Neutrophil (primary cell): ENCODE measurements around the gene PRCC.

Source experiments
- H3K27ac ChIP-seq: fragments of 200-600 bp; sonication (generic); 2 replicates; pipeline ENCODE4 v1.5.1; 2016; ENCODE audit warnings: mild to moderate bottlenecking, moderate library complexity
- H3K27me3 ChIP-seq: fragments of 200-600 bp; sonication (generic); 2 replicates; pipeline ENCODE4 v1.6.0; 2016; ENCODE audit warnings: mild to moderate bottlenecking
- H3K36me3 ChIP-seq: fragments of 200-600 bp; sonication (generic); 2 replicates; pipeline ENCODE4 v1.5.1; 2017
- H3K4me1 ChIP-seq, 2 experiments: fragments of 200-600 bp in 1 of 2; sonication (generic) in 1 of 2; 1 replicate in 1 of 2; 2 replicates in 1 of 2; pipeline versions ENCODE4 v1.5.1 to v1.6.1; 2013 to 2016; ENCODE audit warnings: low read depth in 1 of 2, low read length in 1 of 2, mild to moderate bottlenecking in 1 of 2, moderate library complexity in 1 of 2; ENCODE audit not compliant: control insufficient read depth in 1 of 2, insufficient read depth in 1 of 2
- H3K4me3 ChIP-seq, 2 experiments: fragments of 200-600 bp in 1 of 2; sonication (generic) in 1 of 2; 1 replicate in 1 of 2; 2 replicates in 1 of 2; pipeline ENCODE4 v1.5.1; 2013 to 2016; ENCODE audit warnings: low read depth in 1 of 2, low read length in 1 of 2, mild to moderate bottlenecking in 1 of 2, moderate library complexity in 1 of 2
- H3K9me3 ChIP-seq: fragments of 200-600 bp; sonication (generic); 2 replicates; pipeline ENCODE4 v1.5.1; 2016
- CTCF ChIP-seq: fragments of 200-600 bp; sonication (generic); IDR thresholded peaks from 2 replicates; pipeline ENCODE4 v1.5.1; 2016; ENCODE audit warnings: antibody characterized with exemption

PRCC gene

GRCh38 chr1:156742801-156743200 lies 24.5 kb upstream of the PRCC start:
- Histone ChIP-seq H3K36me3 (peaks cover 23% of the 10 kb centered on the region), H3K4me3 (no peak overlapping the region), H3K4me1 (peaks cover 52 to 57% of the 10 kb centered on the region in 2 experiments), H3K9me3 (no peaks in the 10 kb centered on the region), H3K27me3 (no peaks in the 10 kb centered on the region), H3K27ac (peak overlapping the region; percentile 90)
- TF ChIP-seq CTCF, result no peak

DNA sequence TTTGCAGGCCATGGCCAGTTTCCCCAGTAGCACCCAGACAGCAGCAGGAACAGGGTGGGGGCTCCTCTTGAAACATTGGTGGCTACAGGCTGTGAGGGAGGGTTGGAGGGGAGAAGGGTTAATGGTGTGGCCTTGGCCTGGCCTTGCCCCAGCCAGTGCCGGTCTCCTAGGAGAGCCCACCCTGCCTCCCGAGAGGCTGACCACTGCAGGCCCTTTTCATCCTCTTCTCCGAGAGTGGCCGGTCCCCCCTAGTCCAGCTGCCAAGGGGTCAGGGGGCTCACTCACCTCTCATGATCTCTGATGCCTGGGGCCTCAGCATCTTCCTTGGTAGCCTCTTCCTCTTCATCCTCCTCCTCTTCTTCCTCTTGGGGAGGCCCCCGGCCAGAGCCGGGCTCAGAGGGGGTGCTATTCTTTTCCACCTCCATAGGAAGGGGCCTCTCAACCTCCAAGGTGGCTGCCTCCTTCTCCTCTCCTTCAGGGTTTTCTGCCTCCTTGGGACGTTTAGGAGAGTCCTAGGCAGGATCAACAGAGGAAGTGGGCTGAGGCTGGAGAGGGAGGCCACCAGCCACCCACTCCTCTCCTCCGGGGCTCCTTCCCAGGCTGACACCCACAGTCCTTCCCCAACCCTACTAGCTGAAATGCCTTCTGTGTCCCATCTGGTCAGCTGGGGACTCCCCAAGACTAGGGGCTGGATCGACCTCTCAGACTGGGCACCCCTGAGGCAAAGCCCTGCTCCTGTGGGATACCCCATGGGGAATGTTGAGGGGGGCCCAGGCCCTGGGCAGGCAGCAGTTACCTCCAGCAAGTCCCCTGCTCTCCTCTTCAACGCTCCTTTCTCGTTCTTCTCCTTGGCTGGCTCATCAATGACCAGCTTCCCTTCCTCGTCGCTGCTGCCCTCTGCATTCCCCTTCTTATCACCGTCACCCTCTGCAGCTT lies 23.7 kb upstream of the PRCC start:
- Histone ChIP-seq H3K36me3 (peaks cover 20% of the 10 kb centered on the region), H3K27me3 (no peaks in the 10 kb centered on the region), H3K27ac (peak overlapping the region; percentile 90), H3K4me1 (peaks cover 60 to 65% of the 10 kb centered on the region in 2 experiments), H3K9me3 (no peaks in the 10 kb centered on the region), H3K4me3 (no peak overlapping the region)
- no peak for TF ChIP-seq CTCF

DNA sequence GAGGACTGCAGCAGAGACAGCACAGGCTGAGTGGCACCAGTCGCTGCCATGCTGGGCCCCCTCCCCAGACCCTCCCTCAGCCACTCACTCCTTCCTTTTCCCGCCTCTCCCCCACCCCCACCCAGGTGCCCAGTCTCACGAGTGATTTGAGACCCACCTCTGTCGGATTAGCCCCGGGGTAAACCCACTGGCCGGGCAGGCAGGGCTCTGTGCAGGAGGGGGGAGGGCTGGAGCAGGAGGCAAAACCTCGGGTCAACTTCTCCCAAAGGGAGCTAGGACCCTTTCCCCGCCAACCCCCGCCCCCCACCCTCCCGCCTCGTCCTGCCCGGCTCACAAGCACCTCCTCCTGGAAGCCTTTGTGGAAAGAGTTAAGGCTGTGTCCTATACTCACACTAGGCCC lies 23.0 kb upstream of the PRCC start:
- H3K9me3 ChIP-seq, result no peaks in the 10 kb centered on the region
- peak overlapping the region; percentile 90 for H3K27ac ChIP-seq
- H3K4me3 ChIP-seq, result no peak overlapping the region
- TF ChIP-seq CTCF, result no peak
- no peaks in the 10 kb centered on the region for H3K27me3 ChIP-seq
- H3K4me1 ChIP-seq, result peaks cover 67 to 72% of the 10 kb centered on the region in 2 experiments
- peaks cover 20% of the 10 kb centered on the region for H3K36me3 ChIP-seq

GRCh38 chr1:156744786-156745419 lies 22.4 kb upstream of the PRCC start:
- H3K36me3 ChIP-seq, result peaks cover 20% of the 10 kb centered on the region
- no peak for TF ChIP-seq CTCF
- no peak overlapping the region for H3K4me3 ChIP-seq
- H3K27ac ChIP-seq, result peak overlapping the region; percentile 90
- H3K4me1 ChIP-seq, result peaks cover 73 to 78% of the 10 kb centered on the region in 2 experiments
- no peaks in the 10 kb centered on the region for H3K27me3 ChIP-seq
- H3K9me3 ChIP-seq, result no peaks in the 10 kb centered on the region

DNA sequence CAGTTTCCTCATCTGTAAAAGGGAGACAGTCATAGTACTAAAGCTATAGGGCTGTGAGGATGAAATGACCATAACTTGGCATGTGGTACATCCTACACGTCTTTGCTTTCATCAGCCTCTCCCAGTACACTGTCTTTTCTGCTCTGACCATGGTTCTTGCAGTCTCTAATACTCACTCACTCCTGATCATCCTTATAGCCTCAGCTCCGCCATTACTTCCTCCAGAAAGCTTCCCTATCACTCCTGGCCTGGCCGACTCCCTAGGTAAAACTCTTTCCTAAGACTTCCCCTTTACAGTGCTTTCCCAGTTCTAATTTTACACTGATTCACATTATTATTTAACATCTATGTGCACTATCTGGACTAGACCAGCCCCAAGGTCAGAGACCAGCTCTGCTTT lies 21.5 kb upstream of the PRCC start:
- TF ChIP-seq CTCF, result no peak
- H3K4me3 ChIP-seq, result peak overlapping the region in 1 of 2 experiments; percentile 55
- no peaks in the 10 kb centered on the region for H3K27me3 ChIP-seq
- H3K9me3 ChIP-seq, result no peaks in the 10 kb centered on the region
- H3K36me3 ChIP-seq, result peaks cover 20% of the 10 kb centered on the region
- H3K27ac ChIP-seq, result peak overlapping the region; percentile 90
- H3K4me1 ChIP-seq, result peaks cover 76 to 78% of the 10 kb centered on the region in 2 experiments
